GM19463 (cell line): ENCODE results near the gene NEDD4L.

Source experiments
- ATAC-seq: cut with Tn5 transposase; IDR thresholded peaks from one replicate; pipeline ENCODE4 v1.9.1; 2021; ENCODE audit warnings: mild to moderate bottlenecking, moderate library complexity; ENCODE audit not compliant: unreplicated experiment

Gene NEDD4L

GRCh38 chr18:58405107-58405898, 361.3 kb downstream of the NEDD4L start:
- no peak for ATAC-seq

GRCh38 chr18:58407263-58407648, 363.2 kb downstream of the NEDD4L start:
- ATAC-seq: no peak

- ATAC-seq: no peak
Observed at GRCh38 chr18:58407649-58408407, 363.8 kb downstream of the NEDD4L start.

- no peak for ATAC-seq
Observed at GRCh38 chr18:58408665-58409064, 364.6 kb downstream of the NEDD4L start.

GRCh38 chr18:58409802-58410445, 365.9 kb downstream of the NEDD4L start:
- no peak for ATAC-seq

DNA sequence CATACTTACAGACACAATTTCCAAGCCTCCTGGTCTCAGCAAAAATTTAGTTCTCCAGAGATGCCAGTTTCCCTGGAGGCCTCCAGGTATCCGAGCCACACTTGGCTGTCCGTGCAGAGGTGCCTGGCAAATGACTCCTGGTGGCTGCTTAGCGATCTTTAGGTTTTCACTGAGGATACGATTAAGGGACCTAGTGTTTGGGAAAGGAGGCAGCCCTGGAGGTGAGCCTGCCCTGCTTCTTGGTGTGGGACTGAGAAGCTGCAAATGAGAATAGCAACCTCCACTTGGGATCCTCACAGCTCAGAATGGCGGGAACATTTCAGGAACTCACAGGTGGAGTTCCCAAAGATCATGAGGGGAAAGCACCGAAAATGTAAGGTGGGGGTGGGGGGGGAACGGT, 367.3 kb downstream of the NEDD4L start:
- ATAC-seq: no peak

- ATAC-seq: no peak
Observed at GRCh38 chr18:58412844-58413666, 369.0 kb downstream of the NEDD4L start.

- ATAC-seq: no peak
Observed at GRCh38 chr18:58413667-58414628, 369.9 kb downstream of the NEDD4L start.

DNA sequence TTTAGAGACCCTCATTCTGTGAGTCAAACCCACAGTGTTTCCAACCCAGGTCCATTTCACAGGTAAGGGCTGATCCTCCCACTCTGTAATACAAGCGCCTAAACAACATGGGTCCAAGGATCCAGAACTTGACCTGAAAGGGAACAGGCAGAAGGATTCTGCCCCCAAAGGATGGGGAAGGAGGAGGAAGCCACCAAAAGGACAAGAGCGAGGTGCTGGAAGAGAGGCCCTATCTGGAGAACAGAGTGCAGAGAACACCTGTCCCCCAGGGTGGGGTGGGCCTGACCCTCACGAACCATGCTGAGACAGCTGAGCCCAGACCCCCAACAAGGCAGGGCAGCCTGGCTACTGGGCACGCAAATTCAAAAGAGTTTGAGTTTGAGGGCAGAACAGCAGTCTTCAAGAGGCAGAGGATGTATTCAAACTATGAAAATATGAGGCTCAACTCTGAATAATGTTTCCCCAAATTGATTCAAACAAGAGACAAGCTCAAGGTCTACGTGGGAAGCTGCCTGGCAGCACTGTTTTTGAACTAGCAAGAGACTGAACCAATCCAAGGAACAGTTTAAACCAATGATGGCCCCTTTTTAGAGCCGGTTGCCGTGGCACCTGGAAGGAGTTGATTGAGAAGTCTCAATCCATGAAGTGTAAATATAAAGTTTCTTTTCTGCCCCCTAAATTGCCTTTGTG, 372.1 kb downstream of the NEDD4L start:
- ATAC-seq: no peak

DNA sequence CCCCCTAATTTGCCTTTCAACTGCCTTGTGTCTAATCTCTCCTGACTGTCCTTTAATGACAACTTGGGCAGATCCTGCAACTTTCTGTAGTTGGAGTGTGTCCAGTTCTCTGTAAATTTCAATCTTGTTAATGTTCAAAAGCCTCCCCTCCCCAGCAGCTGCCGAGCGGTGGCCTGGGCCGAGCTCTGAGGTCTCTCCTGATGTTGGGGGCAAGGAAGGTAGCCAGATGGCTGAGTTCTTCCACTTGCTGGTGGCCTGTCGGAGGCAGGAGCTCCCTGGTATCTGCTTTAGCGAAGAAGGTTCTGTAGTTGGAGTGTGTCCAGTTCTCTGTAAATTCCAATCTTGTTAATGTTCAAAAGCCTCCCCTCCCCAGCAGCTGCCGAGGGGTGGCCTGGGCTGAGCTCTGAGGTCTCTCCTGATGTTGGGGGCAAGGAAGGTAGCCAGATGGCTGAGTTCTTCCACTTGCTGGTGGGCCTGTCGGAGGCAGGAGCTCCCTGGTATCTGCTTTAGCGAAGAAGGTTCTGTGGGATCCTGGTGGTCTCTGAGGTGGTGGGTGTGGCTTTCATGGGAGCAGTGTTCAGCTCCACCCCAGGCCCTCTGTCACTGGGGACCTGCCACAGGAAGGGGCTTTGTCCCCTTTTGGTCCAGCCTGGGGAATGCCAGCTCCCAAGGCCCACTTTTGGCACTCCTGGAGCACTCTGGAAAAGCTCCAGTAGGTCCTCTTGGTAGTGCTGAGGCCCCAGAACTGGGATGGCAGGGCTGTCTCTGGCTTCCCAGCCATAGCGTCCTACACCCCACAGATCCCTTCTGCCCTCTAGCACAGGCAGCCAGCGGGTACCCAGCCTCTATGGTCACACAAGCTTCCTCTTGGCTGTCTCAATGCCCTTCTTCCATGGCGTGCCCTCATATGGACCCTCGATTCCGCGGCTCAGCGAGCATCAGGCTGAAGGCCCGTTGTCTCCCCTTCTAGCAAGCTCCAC, 373.0 kb downstream of the NEDD4L start:
- ATAC-seq: no peak

DNA sequence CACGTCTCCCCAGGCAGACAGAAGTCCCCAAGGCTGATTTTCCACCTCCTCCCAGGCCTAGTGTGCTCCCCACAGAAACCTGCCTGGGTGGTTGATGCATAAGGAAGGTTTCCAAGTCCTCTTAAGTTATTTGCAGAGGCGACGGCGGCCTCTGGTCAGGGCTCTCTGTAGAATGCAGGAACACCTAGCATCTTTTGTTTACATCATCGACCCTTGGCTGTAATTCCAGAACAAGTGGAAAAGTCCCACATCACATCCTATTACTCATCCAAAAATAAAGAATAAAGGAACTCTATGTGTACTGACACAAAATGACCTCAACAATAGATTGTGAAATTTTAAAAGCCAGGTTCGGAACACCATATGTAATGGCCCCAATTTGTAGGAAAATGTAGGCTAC, 373.7 kb downstream of the NEDD4L start:
- ATAC-seq: no peak

DNA sequence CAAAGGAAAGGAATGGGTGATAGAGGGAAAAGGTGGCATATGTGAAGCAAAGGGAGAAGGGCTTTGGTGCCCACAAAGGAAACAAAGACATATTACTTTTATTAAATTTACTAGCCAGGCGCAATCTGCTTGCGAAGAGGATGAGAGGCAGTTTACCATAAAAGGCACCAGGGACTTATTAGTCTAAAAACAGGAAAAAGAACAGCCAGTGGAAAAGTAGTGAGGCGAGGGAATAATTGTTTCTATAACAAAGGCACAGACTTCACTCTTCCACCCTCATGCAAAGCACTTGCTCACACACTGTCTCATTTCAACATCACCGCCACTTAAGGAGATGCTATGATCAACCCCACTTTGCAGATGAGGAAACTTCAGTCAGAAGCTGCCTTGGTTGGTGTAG, 374.3 kb downstream of the NEDD4L start:
- no peak for ATAC-seq

DNA sequence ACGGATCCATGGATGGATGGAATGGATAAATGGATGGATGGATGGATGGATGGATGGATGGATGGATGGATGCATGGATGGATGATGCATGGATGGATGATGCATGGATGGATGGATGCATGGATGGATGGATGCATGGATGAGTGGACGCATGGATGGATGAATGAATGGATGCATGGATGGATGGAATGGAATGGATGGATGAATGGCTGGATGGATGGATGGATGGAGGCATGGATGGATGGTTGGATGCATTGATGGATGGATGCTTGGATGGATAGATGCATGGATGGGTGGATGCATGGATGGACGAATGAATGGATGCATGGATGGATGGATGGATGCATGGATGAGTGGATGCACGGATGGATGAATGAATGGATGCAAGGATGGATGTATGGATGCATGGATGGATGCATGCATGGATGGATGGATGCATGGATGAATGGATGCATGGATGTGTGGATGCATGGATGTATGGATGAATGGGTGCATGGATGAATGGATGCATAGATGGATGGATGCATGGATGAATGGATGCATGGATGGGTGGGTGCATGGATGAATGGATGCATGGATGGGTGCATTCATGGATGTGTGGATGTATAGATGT, 375.7 kb downstream of the NEDD4L start:
- no peak for ATAC-seq

GRCh38 chr18:58426611-58427010, 382.6 kb downstream of the NEDD4L start:
- ATAC-seq: no peak

GRCh38 chr18:58427321-58427720, 383.3 kb downstream of the NEDD4L start:
- no peak for ATAC-seq

DNA sequence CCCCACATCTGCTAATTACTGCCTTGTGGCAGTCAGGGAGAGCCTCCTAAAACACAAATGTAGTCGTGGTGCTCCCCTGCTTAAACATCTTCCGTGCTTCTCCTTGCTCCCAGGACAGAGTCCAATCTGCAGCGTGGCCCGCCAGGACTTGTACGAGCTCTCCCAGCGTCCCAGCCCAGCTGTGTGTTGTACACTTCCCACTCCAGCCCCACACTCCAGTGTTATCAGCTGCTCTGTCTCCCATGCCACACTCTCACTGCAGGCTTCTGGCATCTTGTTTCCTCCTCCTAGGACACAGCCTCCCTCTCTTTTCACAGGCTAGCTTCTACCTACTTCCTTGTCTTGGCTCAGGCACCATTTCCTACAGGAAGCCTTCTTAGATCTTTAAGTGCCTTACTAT, 385.4 kb downstream of the NEDD4L start:
- no peak for ATAC-seq

GRCh38 chr18:58431215-58431614, 387.2 kb downstream of the NEDD4L start:
- no peak for ATAC-seq
